T-helper 9 cell (primary cell): Measurements from ENCODE around the gene HK1.
"Not testable (repeated sequence)": the region's sequence is repeated elsewhere in the genome, so short reads cannot be mapped to it uniquely, and the experiment has no call there.

ENCODE experiments used
- DNase-seq: peaks from one replicate; pipeline ENCODE4 v3.0.0-alpha.2; 2020

The HK1 gene

GRCh38 chr10:69329721-69330178 is 51.5 kb downstream of the HK1 start:
- no peak for DNase-seq

DNA sequence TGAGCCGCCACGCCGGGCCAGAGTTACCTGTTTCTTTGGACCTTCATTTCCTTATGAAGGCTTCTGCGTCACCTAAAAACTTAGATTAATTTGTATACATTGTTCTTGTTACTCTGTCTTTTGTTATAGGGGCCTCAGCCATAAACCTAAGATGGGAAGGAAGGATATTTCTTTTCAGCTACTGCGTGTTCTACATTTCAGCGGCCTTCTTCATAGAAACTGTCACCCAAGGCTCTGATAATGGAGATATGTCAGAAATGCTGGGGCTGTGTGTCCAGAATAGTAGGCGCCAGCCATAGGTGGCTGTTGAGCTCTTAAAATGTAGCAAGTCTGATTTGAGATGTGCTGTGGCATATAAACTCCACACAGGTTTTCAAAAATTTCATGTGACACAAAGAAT is 52.9 kb downstream of the HK1 start:
- DNase-seq: no peak

DNA sequence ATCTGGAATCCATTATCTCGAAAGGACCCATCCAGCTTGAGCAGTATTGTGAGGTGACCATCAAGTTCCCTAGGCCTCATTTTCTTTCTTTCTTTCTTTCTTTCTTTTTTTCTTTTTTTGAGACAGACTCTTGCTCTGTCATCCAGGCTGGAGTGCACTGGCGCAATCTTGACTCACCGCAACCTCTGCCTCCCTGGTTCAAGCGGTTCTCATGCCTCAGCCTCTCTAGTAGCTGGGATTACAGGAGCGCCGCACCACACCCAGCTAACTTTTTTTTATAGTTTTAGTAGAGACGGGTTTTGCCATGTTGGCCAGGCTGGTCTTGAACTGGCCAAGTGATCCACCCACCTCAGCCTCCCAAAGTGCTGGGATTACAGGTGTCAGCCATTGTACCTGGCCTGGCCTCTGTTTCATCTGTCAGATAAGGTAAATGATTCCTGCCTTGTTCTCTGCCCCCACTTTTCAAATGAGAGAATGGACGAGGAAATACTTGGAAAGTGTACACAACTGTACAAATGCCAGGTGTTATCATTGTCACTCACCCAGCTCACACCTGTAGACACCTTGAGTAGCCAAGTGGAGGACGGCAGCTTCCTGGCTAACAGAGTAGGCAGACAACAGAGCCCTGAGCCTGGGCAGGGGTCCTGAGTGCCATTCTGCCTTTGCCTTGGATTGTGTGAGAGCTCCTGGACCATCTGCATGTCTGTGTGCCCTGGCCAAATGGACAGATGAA is 54.1 kb downstream of the HK1 start:
- DNase-seq: no peak

DNA sequence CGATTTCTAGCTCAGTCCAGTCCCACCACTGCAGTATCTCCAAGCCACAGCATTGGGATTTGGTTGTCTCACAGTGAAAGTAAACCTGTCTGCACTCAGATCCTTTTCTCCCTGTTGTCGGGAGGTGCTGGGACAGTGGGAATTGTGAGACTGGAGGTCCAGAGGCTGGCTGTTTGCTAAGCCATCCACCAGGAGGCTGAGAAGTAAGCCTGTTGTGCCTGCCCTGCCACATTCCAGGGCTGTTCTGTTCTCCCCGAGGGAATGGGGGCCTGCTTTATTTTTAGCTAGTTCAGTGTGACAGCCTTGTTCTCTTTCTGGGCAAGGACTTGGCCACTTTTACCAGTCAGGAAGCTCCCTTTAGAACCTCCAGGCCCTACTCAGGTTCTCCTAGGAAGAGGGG is 54.9 kb downstream of the HK1 start:
- DNase-seq: no peak

DNA sequence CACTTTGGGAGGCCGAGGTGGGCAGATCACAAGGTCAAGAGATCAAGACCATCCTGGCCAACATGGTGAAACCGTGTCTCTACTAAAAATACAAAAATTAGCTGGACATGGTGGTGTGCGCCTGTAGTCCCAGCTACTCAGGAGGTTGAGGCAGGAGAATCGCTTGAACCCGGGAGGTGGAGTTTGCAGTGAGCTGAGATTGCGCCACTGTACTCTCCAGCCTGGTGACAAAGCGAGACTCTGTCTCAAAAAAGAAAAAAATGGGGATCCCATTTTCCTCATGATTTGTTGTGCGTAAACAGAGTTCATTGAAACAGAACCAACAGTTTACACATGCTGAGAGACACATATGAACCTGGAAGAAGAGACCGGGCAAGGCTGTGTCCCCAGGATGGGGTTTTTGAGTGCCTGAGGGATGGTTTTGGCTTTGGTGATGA is 55.6 kb downstream of the HK1 start:
- DNase-seq: not testable (repeated sequence)

- DNase-seq: no peak
These were observed 56.2 kb downstream of the HK1 start for GRCh38 chr10:69334302-69335062.

DNA sequence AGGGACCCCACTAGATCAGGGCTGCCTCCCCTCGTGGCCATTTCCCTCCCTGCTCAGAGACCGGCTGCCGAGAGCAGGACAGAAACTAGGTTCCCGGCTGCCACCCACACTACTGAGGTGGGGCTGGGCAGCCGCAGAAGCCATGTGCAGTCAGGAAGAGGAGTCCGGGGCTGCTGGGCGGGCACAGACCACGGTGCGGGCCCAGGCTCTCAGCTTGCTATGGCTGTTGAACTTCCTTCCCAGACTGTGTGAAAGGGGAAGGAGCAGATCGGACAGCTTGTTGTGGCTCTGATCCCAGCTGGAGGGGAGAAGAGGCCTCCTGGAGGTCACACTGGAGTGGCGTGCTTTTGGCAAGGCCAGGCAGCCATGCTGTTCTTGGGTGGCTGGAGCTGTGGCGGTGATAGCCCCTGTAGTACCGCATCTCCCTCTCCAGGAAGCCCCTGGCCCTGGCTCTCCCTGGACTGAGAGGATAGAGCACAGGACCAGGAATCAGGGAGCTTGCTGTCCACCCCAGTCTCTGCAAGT is 56.8 kb downstream of the HK1 start:
- no peak for DNase-seq

DNA sequence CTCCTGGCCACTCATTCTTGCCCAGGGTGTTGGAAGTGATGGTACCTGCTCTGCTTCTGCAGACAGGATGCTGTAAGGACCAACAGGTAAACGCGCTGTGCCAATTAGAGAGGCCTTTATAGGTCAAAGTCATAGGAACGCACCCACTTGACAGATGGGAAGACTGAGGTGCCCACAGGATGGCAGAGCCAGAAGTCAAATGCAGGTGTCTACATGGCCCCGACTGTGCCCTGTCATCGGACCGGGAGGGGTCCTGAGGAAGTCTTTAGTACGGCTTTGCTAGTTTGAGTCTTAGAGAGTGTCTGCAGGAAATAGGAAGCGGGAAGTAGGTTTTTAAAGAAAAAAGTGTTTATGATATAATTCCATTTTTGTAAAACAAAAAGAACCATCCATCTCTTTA is 57.3 kb downstream of the HK1 start:
- DNase-seq: no peak

DNA sequence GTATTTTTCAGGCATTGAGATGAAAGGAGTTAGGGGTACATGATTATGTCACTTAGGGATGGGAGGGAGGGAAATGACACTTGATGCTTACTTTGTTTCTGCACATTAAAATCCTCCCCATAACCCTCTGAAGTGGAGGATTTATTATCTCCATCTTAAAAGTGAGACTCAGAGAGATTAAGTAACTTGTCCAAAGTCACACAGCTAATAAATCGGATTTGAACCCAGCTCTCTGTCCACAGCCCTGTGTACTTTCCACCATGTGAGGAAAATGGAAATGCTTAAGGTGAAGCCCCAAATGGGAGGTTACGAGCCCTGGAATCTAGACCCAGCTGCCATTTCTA is 58.6 kb downstream of the HK1 start:
- no peak for DNase-seq

DNA sequence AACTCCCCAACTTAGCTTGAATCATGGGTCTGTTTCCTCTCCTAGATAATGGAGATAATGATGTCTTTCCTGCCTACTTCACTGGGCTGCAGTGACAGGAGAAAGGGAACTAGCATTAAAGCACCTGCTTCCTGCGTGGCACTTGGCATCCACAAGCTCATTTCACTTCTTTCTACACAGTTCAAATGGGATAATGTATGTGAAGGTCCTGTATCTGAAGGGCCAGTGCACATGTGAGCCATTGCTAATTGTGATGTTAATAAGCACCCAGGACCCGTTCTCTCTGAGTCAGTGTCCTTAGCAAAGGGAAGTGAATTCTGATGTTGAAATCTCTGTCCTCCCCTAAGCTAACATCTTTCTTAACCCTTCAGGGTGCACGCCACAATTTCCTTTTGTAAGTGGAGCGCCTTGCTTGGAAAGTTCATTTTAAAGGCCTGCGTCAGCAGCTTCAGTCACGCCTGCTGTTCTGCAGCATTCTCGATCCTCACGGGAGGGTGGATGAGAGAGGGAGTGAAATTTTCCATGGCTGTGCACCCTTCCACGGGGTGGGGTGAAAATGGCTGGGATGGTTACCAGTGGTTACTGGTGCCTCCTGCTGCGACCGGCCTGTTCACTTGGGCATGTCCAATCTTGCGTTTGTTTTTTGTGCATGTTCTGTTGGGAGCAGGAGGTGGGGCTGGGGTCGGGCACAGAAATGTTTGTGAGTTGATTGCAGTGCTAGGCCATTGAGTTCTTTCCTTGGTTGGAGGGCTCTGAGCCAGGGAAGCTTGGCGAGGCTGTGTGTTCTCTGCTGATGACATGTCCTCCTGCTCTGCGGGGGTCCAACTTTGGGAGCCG is 59.2 kb downstream of the HK1 start:
- no peak for DNase-seq

DNA sequence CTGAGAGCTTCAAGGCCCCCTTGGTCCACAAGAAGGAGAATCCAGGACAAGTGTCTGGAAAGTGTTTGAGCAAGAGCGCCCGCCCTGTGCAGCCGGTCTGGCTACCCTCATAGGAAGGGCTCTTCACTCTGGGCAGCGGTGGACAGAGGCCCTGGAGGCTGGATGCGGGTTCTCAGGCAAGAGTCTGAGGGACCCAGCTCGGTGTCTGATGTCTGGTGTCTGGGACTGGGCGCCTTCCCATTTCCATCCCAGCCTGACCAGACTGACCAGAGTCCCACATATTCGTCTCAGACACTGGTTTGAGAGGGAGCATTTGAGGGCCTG is 59.8 kb downstream of the HK1 start:
- no peak for DNase-seq

DNA sequence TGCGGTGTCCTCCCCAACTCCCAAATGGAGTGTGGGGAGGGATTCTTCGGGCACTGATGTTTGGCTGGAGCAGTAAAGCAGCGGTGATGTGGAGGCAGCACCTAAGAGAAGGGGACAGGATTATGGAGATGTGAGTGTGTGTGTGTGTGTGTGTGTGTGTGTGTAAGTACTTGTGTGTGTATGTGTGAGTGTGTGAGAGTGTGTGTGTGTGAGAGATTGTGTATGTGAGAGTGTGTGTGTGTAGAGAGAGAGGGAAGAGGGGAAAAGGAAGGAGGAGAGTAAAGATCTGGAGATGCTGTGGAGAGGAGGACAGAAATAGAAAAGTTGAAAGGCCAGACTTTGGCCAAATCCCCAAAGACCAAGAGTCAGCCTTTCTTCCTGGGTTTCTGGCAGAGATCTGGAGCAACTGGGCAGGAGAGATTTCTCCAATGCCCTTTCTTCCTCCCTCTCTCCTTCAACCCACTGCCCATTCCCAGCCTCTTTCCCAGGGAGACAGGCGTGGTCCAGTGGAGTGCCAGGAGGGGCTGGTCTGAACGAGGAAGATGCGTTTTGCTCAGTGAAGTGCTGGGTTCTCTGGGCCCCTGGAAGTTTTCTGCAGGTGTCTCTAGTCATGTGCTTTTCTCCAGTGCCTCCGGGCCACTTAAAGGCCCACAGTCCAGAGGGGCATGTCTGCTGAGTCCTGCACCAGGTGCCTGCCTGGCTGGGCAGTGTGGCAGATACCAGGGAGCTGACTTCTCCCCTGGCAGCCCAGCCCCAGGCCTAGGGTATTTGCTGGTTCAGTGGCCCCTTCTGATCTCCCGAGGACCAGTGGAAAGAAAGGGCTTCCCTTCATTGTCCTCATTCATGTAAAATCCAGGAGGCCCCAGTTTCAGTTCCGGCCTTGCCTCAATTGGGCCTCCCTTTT is 60.5 kb downstream of the HK1 start:
- no peak for DNase-seq

GRCh38 chr10:69340695-69341094 is 62.4 kb downstream of the HK1 start:
- no peak for DNase-seq

GRCh38 chr10:69343905-69344304 is 65.6 kb downstream of the HK1 start:
- DNase-seq: no peak

DNA sequence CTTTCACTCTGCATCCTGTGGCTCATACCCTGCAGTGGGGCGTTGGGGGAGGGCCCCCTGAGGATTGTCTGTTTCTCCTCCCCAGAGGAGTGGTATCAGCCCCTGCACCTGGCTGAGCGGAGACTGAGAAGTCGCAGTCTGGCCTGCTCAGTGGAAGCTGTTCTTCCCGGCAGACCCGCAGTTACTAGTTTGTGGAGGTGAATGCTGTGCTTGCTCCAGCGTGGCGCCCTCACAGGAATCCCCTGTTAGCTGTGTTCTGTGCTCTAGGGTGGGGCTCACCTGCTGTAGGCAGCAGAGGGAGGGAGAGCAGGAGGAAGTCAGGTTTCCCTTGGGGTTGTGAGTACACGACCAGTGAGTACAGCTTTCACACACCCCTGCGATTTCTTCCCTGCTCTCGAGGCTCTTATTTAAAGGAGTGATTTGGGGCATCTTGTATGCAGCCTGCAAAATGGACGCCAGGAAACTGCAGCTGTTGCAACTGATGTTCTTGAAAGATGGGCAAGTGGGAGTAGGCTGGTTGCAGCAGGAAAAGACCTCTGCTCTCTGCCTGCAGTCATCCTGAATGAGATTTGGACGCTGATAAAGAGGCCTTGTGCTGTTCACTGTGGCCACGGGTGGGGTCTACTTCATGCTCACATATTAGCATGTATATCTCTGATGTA is 66.4 kb downstream of the HK1 start:
- DNase-seq: no peak

DNA sequence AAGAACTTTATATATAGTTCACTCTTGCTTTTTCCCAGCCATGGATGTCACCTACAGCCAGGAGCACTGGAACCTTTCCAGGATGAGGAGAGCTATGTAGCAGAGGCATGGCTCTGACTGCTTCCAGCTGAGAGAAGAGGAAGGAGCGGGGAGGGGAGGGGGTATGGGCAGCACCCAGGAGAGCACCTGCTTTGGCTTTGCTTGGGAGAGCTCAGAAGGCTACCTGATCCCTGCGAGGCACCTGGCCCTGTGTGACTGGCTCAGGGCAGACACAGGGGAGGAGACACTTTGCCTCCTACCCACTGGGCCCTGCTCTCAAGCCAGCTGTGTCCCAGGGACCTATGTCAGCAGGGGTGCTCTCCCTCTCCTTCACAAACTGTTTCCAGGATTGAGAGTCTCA is 67.1 kb downstream of the HK1 start:
- DNase-seq: no peak

- DNase-seq: no peak
These were observed 67.7 kb downstream of the HK1 start for GRCh38 chr10:69345890-69346474.

GRCh38 chr10:69346776-69347175 is 68.5 kb downstream of the HK1 start:
- DNase-seq: no peak

GRCh38 chr10:69348816-69349541 is 70.7 kb downstream of the HK1 start:
- DNase-seq: no peak

DNA sequence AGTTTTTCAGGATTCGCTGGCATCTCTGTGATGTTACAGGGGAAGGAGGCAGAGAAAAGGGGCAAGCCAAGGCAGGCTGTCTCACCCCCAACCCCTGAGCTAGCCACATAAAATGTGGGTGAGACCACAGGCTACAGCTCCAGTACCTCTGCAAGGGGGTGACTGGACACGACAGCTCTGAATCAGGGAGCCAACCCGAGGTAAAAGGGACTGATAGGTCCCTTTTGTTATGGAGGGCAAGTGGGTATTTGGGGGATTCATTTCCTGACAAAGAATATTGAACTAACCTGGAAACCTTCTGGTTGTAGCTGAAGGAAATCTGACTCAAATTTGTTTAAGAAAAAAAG is 71.2 kb downstream of the HK1 start:
- DNase-seq: no peak

DNA sequence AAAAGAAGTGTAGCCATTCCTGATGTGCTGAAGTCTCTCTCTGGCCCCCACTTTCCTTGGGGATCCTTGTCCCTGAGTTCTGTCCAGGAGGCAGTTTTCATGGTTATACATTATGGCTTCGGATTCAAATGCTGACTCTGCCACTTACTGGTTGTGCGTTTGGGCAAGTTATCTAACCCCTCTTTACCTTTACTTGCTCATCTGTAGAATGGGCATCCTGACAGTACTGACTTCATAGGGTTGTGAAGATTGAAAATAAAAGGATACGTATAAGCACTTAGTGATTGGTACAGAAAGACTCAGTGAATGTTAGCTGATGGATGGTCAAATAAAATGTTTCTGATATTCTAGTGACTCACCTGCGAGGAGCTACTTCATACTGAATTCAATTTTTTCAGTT is 73.3 kb downstream of the HK1 start:
- no peak for DNase-seq
